HG02798 (cell line): ENCODE results near the gene SIAH2.

Source experiments
- ATAC-seq: cut with Tn5 transposase; IDR thresholded peaks from one replicate; pipeline ENCODE4 v1.9.1; 2021; ENCODE audit warnings: mild to moderate bottlenecking; ENCODE audit not compliant: unreplicated experiment, poor library complexity

SIAH2 gene

GRCh38 chr3:150778793-150779401, 15.9 kb upstream of the SIAH2 start:
- no peak for ATAC-seq

- ATAC-seq: no peak
Observed at GRCh38 chr3:150775001-150775599, 12.1 kb upstream of the SIAH2 start.

- no peak for ATAC-seq
Observed at GRCh38 chr3:150773616-150774192, 10.7 kb upstream of the SIAH2 start.

- no peak for ATAC-seq
Observed at GRCh38 chr3:150771600-150771999, 8.6 kb upstream of the SIAH2 start.

GRCh38 chr3:150770681-150771080, 7.7 kb upstream of the SIAH2 start:
- ATAC-seq: no peak

- ATAC-seq: no peak
Observed at GRCh38 chr3:150766742-150767141, 3.8 kb upstream of the SIAH2 start.

GRCh38 chr3:150765949-150766720, 3.2 kb upstream of the SIAH2 start:
- ATAC-seq: peak; percentile 26

- ATAC-seq: no peak
Observed at GRCh38 chr3:150764967-150765366, 2.0 kb upstream of the SIAH2 start.

- no peak for ATAC-seq
Observed at GRCh38 chr3:150764566-150764965, 1.6 kb upstream of the SIAH2 start.

- ATAC-seq: peak; percentile 12
Observed at GRCh38 chr3:150763841-150764483, 993 bp upstream of the SIAH2 start.

- ATAC-seq: no peak
Observed at GRCh38 chr3:150762662-150763121, 277 bp downstream of the SIAH2 start.

- no peak for ATAC-seq
Observed at GRCh38 chr3:150761831-150762661, 923 bp downstream of the SIAH2 start.

- ATAC-seq: peak; percentile 20
Observed at GRCh38 chr3:150760431-150761200, 2.4 kb downstream of the SIAH2 start.

GRCh38 chr3:150759947-150760346, 3.0 kb downstream of the SIAH2 start:
- ATAC-seq: no peak

GRCh38 chr3:150759319-150759718, 3.6 kb downstream of the SIAH2 start:
- ATAC-seq: no peak

GRCh38 chr3:150757768-150758167, 5.2 kb downstream of the SIAH2 start:
- no peak for ATAC-seq

GRCh38 chr3:150757364-150757763, 5.6 kb downstream of the SIAH2 start:
- ATAC-seq: no peak

- ATAC-seq: no peak
Observed at GRCh38 chr3:150756491-150757059, 6.4 kb downstream of the SIAH2 start.

- no peak for ATAC-seq
Observed at GRCh38 chr3:150755902-150756301, 7.1 kb downstream of the SIAH2 start.
